Activated CD8-positive, alpha-beta T cell treated with anti-CD3 and anti-CD28 coated beads for 36 hours (primary cell): ENCODE results near the gene PROB1. TPM values are rescaled to one million over a fixed set of nuclear protein-coding genes. Genes with fewer than 3 reads are reported as not detected.
"Not testable (repeated sequence)": the region's sequence is repeated elsewhere in the genome, so short reads cannot be mapped to it uniquely, and the experiment has no call there.

Experiments
- ATAC-seq: fragments of 200-7000 bp; cut with Tn5 transposase; one replicate; pipeline ENCODE4 v1.10.0; 2021; ENCODE audit warnings: mild to moderate bottlenecking, moderate library complexity
- CTCF ChIA-PET: fragments of 350-600 bp; sonication (Branson Sonifier 250); formaldehyde crosslinking; loops from one replicate; lab custom pipeline; 2021; ENCODE audit warnings: antibody characterized with exemption; lab: Charles Lee
- POLR2A ChIA-PET: fragments of 350-600 bp; sonication (Branson Sonifier 250); formaldehyde crosslinking; loops from one replicate; lab custom pipeline; 2021; ENCODE audit warnings: antibody characterized with exemption; lab: Charles Lee
- DNase-seq: peaks from one replicate; pipeline ENCODE4 v3.0.0-alpha.2; 2020
- H3K27ac Mint-ChIP-seq: one replicate; pipeline ENCODE4 v1.8.0; 2021; ENCODE audit warnings: mild to moderate bottlenecking, mixed read lengths
- H3K27me3 Mint-ChIP-seq: one replicate; pipeline ENCODE4 v1.8.0; 2021; ENCODE audit warnings: mixed read lengths
- H3K36me3 Mint-ChIP-seq: one replicate; pipeline ENCODE4 v1.8.0; 2021; ENCODE audit warnings: low read depth, mixed read lengths
- H3K4me1 Mint-ChIP-seq: one replicate; pipeline ENCODE4 v1.8.0; 2021; ENCODE audit warnings: low read depth, mixed read lengths
- H3K4me3 Mint-ChIP-seq: one replicate; pipeline ENCODE4 v1.8.0; 2021; ENCODE audit warnings: mild to moderate bottlenecking, moderate library complexity, mixed read lengths
- H3K9me3 Mint-ChIP-seq: one replicate; pipeline ENCODE4 v1.8.0; 2021; ENCODE audit warnings: mixed read lengths
- intact Hi-C: fragments of 100-400 bp; cut with micrococcal nuclease; formaldehyde crosslinking; loops from one replicate; pipeline ENCODE4 v1.10.0; 2022
- total RNA-seq, 2 experiments: library from RNA; stranded (reverse); gene quantifications; one replicate each; pipeline ENCODE4 v1.2.3, GENCODE V29; 2021
- TF ChIP-seq, protein P1 (sequence below): fragments of 200-600 bp; IDR thresholded peaks from one replicate; pipeline ENCODE4 v1.8.0; 2022; ENCODE audit warnings: antibody characterized with exemption, mild to moderate bottlenecking

PROB1 gene, protein sequence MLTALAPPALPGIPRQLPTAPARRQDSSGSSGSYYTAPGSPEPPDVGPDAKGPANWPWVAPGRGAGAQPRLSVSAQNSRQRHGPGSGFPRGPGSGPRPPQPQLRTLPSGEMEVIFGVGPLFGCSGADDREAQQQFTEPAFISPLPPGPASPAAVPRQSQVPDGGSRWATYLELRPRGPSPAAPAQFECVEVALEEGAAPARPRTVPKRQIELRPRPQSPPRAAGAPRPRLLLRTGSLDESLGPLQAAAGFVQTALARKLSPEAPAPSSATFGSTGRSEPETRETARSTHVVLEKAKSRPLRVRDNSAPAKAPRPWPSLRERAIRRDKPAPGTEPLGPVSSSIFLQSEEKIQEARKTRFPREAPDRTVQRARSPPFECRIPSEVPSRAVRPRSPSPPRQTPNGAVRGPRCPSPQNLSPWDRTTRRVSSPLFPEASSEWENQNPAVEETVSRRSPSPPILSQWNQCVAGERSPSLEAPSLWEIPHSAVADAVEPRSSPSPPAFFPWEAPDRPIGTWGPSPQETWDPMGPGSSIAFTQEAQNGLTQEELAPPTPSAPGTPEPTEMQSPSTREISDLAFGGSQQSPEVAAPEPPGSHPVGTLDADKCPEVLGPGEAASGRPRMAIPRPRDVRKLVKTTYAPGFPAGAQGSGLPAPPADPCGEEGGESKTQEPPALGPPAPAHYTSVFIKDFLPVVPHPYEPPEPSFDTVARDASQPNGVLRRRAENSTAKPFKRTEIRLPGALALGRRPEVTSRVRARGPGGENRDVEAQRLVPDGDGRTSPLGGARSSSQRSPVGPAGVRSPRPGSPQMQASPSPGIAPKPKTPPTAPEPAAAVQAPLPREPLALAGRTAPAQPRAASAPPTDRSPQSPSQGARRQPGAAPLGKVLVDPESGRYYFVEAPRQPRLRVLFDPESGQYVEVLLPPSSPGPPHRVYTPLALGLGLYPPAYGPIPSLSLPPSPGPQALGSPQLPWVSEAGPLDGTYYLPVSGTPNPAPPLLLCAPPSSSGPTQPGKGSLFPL
- total RNA-seq, result 1 to 10 TPM; 3.9 to 4.1 TPM

- Mint-ChIP-seq H3K27me3 (no peaks in the 10 kb centered on the region), H3K4me1 (peaks cover 35% of the 10 kb centered on the region), H3K36me3 (peaks cover 31% of the 10 kb centered on the region), H3K9me3 (no peaks in the 10 kb centered on the region), H3K27ac (no peak within 1 kb of the TSS), H3K4me3 (peak within 1 kb of the TSS; percentile 96)
- ATAC-seq, result no peak
- CTCF ChIA-PET, result interaction anchor here (1.0 to 4.8 kb wide), 4 partner anchors 8 to 119 kb away, joined by 3 to 34 read pairs (median 4); partner anchors contain the start of genes PAIP2 and SPATA24
- DNase-seq, result no peak
- TF ChIP-seq, protein P1, sequence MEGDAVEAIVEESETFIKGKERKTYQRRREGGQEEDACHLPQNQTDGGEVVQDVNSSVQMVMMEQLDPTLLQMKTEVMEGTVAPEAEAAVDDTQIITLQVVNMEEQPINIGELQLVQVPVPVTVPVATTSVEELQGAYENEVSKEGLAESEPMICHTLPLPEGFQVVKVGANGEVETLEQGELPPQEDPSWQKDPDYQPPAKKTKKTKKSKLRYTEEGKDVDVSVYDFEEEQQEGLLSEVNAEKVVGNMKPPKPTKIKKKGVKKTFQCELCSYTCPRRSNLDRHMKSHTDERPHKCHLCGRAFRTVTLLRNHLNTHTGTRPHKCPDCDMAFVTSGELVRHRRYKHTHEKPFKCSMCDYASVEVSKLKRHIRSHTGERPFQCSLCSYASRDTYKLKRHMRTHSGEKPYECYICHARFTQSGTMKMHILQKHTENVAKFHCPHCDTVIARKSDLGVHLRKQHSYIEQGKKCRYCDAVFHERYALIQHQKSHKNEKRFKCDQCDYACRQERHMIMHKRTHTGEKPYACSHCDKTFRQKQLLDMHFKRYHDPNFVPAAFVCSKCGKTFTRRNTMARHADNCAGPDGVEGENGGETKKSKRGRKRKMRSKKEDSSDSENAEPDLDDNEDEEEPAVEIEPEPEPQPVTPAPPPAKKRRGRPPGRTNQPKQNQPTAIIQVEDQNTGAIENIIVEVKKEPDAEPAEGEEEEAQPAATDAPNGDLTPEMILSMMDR, result no peak
- POLR2A ChIA-PET, result interaction anchor here (1.0 to 1.9 kb wide), 6 partner anchors 9 to 98 kb away, joined by 3 to 5 read pairs (median 5); partner anchors contain the start of genes PAIP2 and SPATA24
- intact Hi-C loops, result loop anchor here (5.0 kb wide), 2 partner anchors 53 to 98 kb away; partner anchors contain the start of gene PAIP2
Observed at GRCh38 chr5:139394654-139395566, at the start of gene PROB1. PROB1 (minus strand) TSS chr5:139395104; CDS start chr5:139395081, 23 bp downstream.

DNA sequence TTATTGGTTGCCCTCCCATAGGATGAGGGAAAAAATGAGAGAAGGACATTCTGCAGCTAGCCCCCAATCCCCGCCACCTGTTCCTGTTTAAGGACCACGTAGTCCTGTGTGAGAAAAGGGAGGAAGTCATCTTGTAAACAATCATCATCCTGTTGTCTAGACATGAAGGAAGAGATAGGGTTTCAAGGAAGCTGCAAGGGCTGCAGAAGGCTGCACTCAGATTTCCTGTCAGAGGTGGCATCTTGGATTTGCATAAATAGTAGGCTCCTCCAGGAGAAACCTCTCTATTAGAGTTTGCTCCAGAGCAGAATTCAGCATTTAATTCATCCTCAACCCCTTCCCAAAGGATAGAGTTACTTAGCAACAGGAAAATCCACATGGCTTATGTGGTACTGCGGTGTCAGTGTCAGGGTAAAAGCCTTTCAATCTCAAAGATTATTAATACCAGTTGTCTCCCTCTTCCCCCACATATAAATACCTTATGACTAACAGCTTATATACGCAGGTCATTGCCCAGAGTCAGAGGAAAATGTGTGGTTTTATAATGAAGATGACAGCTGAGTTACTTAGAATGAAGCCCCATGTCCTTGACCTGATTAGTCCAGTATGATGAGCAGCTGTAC is 49.0 kb upstream of the PROB1 start:
- no peaks in the 10 kb centered on the region for H3K27me3 Mint-ChIP-seq
- ChIA-PET CTCF (interaction anchor here (1.3 to 1.6 kb wide), 3 partner anchors 11 to 51 kb away, joined by 3 to 4 read pairs (median 3); no protein-coding TSS in a partner anchor), POLR2A (interaction anchor here (2.2 to 4.7 kb wide), 2 partner anchors 13 to 39 kb away, joined by 7 to 26 read pairs; partner anchors contain the start of gene STING1)
- TF ChIP-seq, protein P1, result no peak
- H3K4me3 Mint-ChIP-seq, result no peak overlapping the region
- H3K36me3 Mint-ChIP-seq, result no peaks in the 10 kb centered on the region
- H3K4me1 Mint-ChIP-seq, result peaks cover 53% of the 10 kb centered on the region
- peak overlapping the region; percentile 60 for H3K27ac Mint-ChIP-seq
- no peaks in the 10 kb centered on the region for H3K9me3 Mint-ChIP-seq
- ATAC-seq (peak; percentile 19), DNase-seq (no peak)
- intact Hi-C loops, result no loop called here

- DNase-seq, ATAC-seq, H3K9me3 Mint-ChIP-seq, intact Hi-C loops, H3K36me3 Mint-ChIP-seq, H3K27ac Mint-ChIP-seq, H3K4me3 Mint-ChIP-seq, H3K27me3 Mint-ChIP-seq: not testable (repeated sequence)
- peaks cover 41% of the 10 kb centered on the region for H3K4me1 Mint-ChIP-seq
- ChIA-PET POLR2A (interaction anchor here (1.3 kb wide), 1 partner anchor 33 kb away, joined by 5 read pairs; no protein-coding TSS in a partner anchor), CTCF (interaction anchor here (1.5 to 2.7 kb wide), 3 partner anchors 18 to 123 kb away, joined by 3 to 13 read pairs (median 9); no protein-coding TSS in a partner anchor)
Observed at GRCh38 chr5:139440416-139440815, 45.5 kb upstream of the PROB1 start.

DNA sequence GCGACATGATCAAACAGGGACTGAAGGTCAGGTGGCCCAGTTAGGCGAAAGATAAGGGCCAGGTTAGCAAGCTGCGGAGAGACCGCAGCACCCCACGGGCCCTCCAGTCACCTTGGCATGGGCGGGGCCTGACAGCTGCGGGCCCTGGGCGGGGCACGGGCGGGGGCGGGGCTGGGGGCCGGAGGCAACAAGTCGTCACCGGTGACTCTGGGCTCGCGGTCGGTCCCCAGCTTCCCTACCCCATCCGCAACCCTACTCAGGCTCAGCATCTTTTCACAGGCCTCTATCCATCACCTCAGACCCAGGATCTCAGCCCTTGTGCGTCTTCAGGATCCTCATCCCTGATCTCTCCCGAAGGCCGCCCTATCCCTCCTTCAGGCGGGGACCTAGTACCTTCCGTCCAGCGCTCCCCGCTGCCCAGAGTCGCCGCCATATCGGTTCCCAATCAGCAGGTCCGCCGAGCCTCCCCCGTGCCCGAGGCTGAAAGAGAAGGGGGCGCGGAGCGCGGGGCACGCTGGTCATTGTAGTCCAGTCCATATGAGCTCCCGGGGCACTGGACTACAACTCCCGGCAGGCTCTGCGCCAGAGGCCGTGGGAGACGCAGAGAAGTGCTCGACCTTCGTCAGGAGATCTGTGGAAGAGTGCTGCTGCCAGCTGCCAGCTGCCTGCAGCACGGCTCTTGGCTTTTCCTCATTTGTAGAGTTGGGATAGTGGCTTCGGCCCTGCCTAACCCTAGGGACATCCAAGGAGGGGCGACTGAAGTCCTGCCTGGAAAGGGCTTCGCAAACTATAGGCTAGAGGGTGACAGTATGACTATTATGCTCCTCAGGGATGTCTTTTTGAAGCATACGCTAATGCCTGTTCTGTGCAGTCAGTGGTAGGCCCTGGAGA is 44.4 kb upstream of the PROB1 start, which contains the start of gene DNAJC18:
TSS of gene DNAJC18 (minus strand) at position 513 of the 891 bp plus-strand sequence. CDS start at position 433, 80 bp downstream.
- H3K9me3 Mint-ChIP-seq, result no peaks in the 10 kb centered on the region
- peak within 1 kb of the TSS; percentile 91 for H3K4me3 Mint-ChIP-seq
- ATAC-seq (peak; percentile 91), DNase-seq (peak; percentile 98)
- intact Hi-C loops, result no loop called here
- TF ChIP-seq, protein P1, result no peak
- POLR2A ChIA-PET, result interaction anchor here (0.6 to 1.4 kb wide), 9 partner anchors 9 to 306 kb away, joined by 3 to 5 read pairs (median 3); partner anchors contain the start of gene SPATA24
- H3K27me3 Mint-ChIP-seq, result no peaks in the 10 kb centered on the region
- peaks cover 15% of the 10 kb centered on the region for H3K36me3 Mint-ChIP-seq
- peak within 1 kb of the TSS; percentile 96 for H3K27ac Mint-ChIP-seq
- peaks cover 42% of the 10 kb centered on the region for H3K4me1 Mint-ChIP-seq
- CTCF ChIA-PET, result interaction anchor here (0.7 to 1.9 kb wide), 8 partner anchors 17 to 124 kb away, joined by 3 to 11 read pairs (median 3); partner anchors contain the start of gene STING1
